RPMI7951 (cell line): ENCODE measurements around the gene PRSS27. TPM values are rescaled to one million over a fixed set of nuclear protein-coding genes. Genes with fewer than 3 reads are reported as not detected.
"Not testable (repeated sequence)": the region's sequence is repeated elsewhere in the genome, so short reads cannot be mapped to it uniquely, and the experiment has no call there.

Experiments
- DNase-seq: peaks from one replicate; pipeline ENCODE4 v3.0.0-alpha.2; 2012; ENCODE audit warnings: low read depth
- total RNA-seq: library from RNA; depleted of rRNA; stranded (reverse); fragments of >200 nt; shearing (Covaris generic); gene quantifications from 2 replicates; pipeline ENCODE4 v1.2.3, GENCODE V29; 2014

PRSS27 gene
- total RNA-seq, 1 experiment from 2014 or later: 1.1 TPM

- no peak for DNase-seq
These were observed 4.9 kb upstream of the PRSS27 start for GRCh38 chr16:2724816-2725348.

- no peak for DNase-seq
These were observed 4.2 kb upstream of the PRSS27 start for GRCh38 chr16:2724088-2724676.

GRCh38 chr16:2721634-2722173 is 1.7 kb upstream of the PRSS27 start:
- not testable (repeated sequence) for DNase-seq

GRCh38 chr16:2720719-2721633 is 952 bp upstream of the PRSS27 start:
- peak; percentile 79 for DNase-seq

GRCh38 chr16:2719328-2720063 is 528 bp downstream of the PRSS27 start:
- no peak for DNase-seq

GRCh38 chr16:2717383-2718263 is 2.4 kb downstream of the PRSS27 start:
- DNase-seq: no peak

- no peak for DNase-seq
These were observed 3.1 kb downstream of the PRSS27 start for GRCh38 chr16:2716948-2717347.

- no peak for DNase-seq
These were observed 3.8 kb downstream of the PRSS27 start for GRCh38 chr16:2715966-2716885.

GRCh38 chr16:2715519-2715918 is 4.5 kb downstream of the PRSS27 start:
- peak; percentile 42 for DNase-seq

- DNase-seq: no peak
These were observed 5.0 kb downstream of the PRSS27 start for GRCh38 chr16:2715064-2715463.

- DNase-seq: no peak
These were observed 5.8 kb downstream of the PRSS27 start for GRCh38 chr16:2713985-2714774.

- DNase-seq: no peak
These were observed 6.5 kb downstream of the PRSS27 start for GRCh38 chr16:2713523-2713922.

GRCh38 chr16:2712546-2712945 is 7.5 kb downstream of the PRSS27 start:
- DNase-seq: no peak

GRCh38 chr16:2712063-2712441 is 8.0 kb downstream of the PRSS27 start:
- no peak for DNase-seq

- no peak for DNase-seq
These were observed 8.5 kb downstream of the PRSS27 start for GRCh38 chr16:2711370-2712062.

- no peak for DNase-seq
These were observed 9.3 kb downstream of the PRSS27 start for GRCh38 chr16:2710711-2711231.

- no peak for DNase-seq
These were observed 9.9 kb downstream of the PRSS27 start for GRCh38 chr16:2710021-2710710.

GRCh38 chr16:2709588-2709984 is 10.4 kb downstream of the PRSS27 start:
- no peak for DNase-seq
